NCI-H82 treated with DMSO at 0.1 percent for 48 hours (cell line): Measurements from ENCODE around the gene TMEM121.
A peak's percentile ranks its signal among the peaks of the same experiment; 100 is the strongest.

Source experiments
- DNase-seq: peaks from one replicate; lab custom pipeline; 2025; ENCODE audit not compliant: unreplicated experiment; lab: John Stamatoyannopoulos, UW

The TMEM121 gene

DNA sequence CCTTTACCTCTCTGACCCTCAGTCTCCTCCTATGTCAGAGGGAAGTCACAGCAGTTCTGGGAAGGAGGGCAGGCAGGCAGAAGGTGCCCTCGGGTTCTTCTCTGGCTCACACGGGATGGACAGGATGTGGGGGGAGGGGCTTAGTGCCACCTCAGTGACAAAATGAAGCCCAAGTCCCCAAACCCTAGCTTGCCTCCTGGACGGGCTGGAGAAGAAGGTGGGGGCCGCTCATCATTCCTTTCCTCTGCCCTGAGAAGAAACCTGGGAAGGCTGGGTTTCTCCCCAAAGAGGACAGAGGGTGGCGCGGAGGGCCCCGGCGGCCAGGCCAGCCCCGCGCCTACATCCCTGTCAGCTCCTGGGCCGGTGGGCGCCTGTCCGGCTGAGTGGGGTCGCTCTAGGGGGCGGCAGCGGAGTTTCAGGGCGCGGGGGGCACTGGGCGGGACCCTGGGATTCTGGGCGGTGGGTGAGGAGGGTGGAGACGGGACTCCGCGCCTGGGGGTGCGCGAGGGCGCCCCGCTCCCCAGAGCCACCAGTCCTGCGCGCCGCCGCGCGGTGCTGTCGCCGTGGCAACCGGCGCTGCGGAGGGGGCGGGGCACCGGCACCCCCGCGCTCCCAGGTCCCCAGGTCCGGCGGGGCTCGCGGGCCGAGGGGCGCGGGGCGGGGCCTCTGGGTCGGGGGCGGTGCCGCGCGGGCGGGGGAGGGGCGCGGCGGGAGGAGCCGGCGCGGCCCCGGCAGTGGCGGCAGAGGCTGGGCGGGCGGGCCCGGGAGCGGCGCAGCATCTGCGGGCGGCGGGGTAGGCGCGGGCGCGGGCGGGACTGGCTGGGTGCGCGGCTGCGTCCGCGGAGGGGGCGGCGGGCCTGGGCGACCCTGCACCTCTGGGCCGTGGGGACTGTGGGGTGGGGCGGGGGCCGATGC, at the start of gene TMEM121:
Gene TMEM121 (plus strand): TSS at position 723 of the 915 bp plus-strand sequence. CDS start 2,252 bp downstream, outside the sequence.
- DNase-seq, result no peak

DNA sequence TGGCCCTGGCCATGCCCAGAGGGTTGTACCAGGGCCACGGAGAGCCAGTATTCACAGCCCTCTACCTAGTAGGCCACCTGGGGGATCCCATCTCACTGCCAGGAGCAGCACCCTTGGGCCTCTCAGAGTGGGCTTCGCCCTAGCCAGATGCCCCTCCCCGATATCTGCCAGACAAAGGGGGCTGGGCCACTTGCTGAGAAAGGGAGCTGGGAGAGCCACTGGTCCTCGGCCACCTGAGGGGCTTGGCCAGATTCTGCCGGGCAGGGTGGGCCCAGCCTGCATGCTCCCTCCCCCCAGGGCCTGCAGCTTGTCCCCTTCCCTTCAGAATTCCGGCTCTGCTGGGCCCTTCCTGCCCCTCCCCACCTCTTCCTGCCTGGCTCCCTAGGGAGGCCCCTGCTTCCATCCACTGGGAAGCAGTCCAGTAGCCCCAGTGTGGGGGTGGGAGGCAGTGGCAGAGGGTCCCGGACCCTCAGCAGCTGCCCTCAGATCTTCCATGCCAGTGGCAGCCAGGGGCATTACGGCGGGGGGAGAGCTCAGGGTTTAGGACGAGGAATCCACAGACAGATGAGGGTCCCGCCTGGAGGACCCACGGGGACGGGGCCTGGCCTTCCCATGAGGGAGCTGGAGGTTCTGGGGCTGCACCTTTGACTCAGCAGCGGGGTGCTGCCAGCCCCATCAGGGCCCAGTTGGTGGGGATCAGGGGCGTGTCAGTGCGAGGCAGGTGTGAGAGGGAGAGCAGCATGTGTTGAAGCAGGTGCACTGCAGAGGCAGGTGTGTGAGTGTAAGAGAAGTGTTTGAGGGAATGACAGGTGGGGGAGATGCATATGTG, 49.3 kb upstream of the TMEM121 start:
- no peak for DNase-seq

DNA sequence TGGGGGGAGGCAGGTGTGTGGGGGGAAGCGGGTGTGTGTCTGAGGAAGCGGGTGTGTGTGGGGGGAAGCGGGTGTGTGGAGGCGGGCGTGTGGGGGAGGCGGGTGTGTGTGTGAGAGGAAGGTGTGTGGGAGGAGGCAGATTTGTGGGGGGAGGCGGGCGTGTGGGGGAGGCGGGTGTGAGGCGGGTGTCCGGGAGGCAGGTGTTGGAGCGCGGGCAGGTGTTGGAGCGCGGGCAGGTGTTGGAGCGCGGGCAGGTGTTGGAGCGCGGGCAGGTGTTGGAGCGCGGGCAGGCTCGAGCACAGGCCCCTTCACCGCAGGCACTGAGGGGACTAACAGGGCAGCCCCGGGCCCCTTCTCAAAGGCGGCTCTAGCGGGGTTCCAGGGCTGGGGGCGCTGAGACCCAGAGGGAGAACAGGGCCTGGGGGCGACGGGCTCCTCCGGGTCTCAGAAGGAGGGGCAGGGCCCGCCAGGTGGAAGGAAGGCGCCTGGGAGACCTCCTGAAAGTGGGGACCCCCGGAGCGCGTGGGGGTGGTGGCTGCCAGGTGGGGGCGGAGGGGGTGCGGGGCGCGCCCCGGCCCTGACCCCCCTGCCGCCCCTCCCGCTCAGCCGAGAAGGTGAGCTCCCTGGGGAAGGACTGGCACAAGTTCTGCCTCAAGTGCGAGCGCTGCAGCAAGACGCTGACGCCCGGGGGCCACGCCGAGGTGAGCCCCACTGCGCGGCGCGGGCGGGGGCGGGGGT, 48.6 kb upstream of the TMEM121 start:
- DNase-seq, result no peak

DNA sequence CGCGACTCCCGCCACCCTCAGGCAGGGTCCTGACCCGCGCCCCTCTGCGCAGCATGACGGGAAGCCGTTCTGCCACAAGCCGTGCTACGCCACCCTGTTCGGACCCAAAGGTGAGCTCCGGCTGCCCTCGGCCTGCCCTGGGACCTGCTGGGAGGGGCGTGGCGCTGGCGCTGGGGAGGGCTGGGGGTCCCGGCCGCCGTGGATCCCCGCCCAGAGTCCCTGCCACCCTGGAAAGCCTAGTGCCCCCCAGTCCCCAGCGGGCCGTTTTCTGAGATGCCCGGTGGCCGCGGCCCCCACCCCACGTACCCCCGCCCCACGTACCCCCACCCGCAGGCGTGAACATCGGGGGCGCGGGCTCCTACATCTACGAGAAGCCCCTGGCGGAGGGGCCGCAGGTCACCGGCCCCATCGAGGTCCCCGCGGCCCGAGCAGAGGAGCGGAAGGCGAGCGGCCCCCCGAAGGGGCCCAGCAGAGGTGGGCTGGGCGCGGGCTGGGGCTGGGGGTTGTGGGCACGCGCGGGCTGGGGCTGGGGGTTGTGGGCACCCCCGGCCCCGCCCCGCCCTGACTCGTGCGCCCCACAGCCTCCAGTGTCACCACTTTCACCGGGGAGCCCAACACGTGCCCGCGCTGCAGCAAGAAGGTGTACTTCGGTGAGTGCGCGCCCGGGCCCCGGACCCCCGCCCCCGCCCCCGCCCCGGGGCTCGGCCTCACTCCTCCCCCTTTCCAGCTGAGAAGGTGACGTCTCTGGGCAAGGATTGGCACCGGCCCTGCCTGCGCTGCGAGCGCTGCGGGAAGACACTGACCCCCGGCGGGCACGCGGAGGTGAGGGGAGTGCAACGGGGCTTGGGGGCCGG, 47.8 kb upstream of the TMEM121 start:
- DNase-seq, result no peak

DNA sequence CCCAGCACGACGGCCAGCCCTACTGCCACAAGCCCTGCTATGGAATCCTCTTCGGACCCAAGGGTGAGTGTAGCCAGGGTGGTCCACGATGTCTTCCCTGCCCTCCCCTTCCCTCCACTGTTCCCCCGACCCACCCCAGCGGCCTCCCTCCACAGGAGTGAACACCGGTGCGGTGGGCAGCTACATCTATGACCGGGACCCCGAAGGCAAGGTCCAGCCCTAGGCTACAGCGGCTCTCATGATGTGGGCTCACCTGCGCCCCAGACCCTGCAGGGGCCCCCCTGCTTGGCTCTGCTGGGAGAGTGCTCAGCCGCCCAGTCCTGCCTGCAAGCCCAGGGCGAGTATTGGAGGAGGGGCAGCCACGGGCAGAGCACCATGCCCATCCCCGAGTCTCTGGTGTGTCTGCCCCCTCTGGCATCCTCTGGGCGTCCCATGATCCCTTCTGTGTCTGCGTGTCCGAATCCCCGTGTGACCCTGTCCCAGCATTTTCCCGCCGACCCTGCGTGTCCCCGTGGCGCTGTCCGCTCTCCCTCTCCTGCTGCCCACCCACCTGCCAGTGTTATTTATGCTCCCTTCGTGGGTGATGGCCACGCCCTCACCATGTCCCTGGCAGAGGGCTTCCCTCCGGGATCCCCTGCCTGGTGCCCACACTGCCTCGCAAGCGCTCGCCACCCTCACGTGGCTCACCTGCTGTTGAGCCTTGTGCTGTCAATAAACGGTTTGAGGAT, 46.8 kb upstream of the TMEM121 start:
- no peak for DNase-seq

DNA sequence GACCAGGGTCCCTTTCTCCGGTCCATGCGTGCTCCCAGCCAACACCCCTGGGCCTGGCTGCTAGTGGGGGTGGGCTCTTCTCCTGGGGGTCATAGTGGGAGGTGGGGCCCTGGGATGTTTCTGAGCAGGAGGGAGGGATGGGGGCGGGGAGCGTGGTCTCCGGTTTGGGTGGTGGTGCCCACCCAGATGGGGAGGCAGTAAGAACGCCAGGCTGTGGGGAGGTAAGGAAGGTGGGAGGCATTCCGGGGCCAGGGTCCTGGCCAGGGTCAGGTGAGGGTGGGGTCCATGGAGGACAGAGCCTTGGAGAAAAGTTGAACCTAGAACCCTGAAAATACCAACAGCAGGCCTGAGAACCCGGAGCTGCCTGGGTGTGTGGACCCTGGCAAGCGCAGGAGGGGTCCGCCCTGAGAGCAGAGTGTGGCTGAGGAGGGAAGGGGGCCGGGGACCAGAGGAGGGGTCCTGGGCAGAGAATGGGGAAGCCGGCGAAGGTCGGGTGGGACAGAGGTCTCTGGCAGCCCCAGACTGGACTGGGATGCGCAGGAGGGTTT, 46.1 kb upstream of the TMEM121 start:
- no peak for DNase-seq

DNA sequence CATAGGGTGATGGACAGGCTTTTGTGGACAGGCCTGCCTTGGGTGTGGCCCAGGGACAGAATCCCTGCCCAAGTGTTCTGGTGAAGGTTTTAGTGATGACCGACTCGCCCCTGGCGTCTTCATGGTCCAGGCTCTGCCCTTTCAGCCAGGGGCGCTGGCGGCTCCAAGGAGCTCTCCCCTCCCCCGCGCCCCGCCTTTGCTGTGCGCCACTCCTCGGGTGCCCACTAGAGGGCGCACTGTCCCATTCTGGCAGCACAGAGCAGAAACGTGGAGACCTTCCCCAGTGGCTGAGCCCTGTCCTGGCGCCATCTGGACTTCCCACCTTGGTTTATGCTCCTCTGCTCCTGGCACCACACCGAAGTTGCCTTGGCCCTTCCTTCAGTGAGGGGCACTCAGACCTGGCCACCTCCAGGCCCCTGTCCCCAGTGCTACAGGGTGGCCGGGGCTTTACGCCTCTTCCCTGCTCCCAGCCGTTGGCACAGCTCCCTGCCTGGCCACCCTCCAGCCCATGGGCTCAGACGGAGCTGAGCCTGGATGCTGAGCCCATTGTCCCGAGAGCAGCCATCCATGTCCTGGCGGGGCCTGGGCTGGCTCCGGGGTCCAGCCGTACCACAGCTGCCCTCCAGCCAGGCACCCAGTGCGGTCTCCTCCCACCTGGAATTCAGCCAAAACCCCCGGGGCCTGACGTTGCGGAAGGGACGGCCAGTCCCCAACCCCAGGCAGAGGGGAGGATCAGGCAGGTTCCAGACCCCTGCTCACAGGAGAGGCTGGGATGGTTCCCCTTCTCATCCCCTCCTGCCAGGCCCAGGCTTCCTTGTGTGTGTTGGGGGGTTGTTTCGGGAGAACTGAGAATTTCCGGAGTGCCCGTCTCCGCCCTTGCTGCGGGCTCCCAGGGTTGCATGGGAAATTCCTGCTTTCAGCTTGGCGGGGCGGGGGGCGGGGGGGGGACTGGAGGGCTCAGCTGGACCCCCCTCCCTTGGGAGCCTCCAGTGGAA, 45.3 kb upstream of the TMEM121 start:
- DNase-seq, result peak; percentile 48

DNA sequence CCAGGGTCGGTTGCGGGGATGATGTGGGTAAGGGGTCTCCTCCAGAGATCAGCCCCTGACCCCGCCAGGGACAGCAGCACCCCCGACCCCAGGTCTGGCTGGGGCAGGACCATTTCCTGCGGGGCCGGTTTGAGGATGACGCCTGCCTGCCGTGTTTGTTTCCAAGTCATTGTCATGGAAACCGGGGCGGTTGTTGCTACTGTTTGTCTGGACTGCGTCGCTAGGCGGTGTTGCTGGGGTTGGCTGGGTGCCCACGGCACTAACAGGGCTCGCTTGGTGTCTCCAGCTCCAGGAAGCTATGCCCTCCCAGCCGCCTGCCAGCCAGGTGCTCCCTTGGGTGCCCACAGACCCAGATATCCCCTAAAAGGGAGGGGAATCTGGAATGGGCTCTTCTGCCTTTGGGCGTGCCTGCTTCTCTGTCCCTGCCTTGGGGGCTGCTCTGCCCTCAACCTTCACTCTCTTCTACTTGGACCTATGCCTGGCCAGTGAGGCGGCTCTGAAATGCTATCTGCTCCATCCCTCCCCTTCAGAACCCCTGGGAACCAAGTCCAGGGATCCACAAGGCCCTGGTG, 44.4 kb upstream of the TMEM121 start:
- no peak for DNase-seq

DNA sequence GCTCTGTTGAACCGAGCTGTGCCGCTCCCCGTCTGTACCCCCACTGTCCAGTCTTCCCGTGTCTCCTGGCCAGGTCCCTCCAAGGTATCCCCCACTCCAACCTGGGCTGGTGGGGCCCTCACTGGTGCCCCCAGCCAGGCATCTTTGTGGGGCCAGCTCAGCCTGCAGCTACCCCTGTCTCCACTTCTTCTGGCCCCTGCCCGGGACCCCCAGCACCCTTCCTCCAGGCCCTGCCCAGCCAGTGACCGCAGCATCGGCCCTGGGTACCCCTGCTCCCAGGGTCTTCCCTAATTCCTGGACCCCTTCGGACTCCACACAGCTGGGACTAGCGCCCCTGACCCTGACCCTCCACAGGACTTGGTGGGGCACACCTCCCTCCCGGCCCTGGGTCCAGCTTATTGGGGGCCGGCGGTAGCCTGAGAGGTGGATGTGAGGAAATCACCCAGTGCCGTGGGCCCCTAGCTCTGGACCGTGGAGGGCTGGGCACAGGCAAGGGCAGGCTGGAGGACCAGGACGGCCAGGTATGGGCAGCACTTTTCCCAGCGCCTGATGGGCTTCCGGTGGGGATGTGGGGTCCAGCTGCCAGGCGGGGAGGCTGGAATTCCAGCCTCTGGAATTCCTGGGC, 43.8 kb upstream of the TMEM121 start:
- DNase-seq, result no peak

DNA sequence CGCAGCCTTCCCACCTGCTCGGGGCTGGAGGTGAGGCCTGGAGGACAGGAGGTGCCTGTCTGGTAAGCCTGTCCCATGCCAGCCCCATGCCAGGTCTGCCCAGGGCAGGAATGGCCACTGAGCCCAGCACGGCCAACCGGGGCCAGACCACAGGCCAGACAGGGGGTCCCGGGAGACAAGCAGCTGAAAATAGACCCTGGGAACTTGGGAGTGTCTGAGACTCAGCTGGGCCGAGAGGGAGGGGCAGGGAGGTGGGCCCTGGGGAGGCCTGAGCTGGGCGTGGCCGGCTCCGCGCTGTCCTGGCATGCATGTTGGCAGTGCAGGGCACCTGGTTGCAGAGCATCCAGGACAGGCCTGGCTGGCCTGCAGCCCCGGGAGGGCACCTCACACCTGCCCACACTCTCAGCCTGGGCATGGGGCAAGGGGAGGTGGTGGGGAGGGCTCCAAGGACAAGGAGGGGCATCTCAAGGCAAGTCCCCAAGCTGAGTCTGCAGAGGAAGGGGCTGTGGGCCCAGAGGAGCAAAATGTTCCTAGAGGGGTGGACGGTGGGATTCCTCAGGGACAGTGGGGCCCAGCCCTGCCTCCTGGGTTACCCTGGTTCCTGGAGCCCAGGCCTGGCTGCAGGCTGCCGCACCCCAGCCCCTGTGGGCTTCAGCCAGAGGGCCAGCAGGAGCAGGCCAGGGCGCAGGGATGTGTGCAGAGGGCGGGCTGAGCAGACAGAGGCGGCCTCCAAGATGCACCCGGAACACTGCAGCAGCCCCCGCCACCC, 42.9 kb upstream of the TMEM121 start:
- DNase-seq, result no peak

DNA sequence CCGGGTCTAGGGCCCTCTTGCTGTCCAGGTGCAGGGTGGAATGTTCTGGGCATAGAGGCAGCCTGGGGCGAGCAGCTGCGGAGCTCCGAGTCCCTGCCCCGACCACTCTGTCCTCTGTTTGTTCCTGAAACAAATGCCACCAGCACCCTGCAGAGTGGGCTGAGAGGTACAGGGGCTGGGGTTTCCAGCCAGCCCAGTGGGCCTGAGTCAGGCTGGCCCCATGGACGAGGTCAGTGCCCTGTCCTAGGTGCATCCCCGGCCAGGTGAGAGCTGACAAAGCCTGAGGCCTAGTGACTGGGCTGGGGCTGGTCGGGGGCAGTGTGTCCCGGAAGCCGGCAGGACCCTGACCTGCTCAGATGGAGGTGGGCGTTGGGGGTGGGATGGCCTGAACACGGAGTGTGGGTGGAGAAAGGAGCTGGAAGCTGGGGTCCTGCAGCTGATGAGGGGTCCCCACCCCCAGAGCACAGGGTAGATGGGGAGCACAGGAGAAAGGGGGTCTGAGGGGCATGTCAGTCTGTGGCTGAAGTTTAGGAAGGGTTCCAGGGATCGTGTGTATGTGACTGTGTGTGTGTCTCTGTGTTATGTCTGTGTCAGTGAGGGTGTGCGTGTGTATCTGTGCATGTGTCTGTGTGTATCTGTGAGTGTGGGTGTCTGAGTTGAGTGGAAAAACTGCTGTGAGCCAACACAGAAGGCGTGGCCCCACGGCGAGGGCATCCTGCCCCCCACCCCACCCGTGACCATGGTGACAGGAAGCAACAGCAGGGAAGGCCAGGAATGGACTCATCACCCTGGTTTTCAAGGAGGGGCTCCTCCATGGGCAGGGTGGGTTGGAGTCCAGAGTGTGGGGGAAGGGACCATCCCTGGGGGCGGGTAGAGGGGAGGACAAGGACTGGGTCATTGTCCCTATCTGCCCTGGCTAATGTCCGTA, 42.0 kb upstream of the TMEM121 start:
- DNase-seq, result no peak

DNA sequence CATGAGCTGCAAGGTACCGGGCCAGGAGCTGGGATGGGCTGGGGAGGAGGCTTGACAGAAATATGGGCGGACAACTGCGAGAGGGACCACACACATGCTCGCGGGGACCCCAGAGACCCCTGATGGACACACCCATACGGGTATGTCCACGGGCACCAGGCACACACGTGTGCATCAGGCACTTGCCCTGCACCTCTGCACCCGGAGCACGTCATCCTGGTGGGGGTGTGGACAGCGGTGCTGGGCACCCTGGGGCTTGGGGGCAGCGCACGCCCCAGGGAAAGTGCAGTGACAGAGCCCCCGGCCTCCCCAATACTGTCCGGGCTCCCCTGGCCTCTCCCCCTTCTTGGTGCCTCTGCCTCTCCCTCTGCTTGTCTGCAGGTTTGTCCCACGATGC, 41.4 kb upstream of the TMEM121 start:
- no peak for DNase-seq

DNA sequence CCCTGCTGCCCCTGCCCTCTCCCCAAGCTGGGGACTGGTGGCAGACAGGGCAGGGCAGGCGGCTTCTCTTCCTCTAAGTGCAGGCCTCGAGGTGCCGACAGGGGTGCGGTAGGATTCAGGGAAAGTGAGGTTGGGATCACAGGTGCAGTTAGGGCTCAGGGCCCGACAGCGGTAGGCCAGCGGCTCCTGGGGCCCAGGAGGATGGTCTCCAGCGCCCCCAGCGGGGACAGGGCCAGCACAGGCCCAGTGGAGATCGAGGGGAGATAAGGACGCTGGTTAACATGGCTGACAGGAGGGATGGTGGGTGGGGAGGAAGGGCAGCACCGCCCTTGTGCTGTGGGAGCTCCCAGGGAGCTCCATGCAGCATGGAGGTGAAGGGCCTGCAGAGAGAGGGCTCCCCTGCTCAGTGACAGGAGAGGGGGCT, 40.6 kb upstream of the TMEM121 start:
- peak; percentile 36 for DNase-seq

DNA sequence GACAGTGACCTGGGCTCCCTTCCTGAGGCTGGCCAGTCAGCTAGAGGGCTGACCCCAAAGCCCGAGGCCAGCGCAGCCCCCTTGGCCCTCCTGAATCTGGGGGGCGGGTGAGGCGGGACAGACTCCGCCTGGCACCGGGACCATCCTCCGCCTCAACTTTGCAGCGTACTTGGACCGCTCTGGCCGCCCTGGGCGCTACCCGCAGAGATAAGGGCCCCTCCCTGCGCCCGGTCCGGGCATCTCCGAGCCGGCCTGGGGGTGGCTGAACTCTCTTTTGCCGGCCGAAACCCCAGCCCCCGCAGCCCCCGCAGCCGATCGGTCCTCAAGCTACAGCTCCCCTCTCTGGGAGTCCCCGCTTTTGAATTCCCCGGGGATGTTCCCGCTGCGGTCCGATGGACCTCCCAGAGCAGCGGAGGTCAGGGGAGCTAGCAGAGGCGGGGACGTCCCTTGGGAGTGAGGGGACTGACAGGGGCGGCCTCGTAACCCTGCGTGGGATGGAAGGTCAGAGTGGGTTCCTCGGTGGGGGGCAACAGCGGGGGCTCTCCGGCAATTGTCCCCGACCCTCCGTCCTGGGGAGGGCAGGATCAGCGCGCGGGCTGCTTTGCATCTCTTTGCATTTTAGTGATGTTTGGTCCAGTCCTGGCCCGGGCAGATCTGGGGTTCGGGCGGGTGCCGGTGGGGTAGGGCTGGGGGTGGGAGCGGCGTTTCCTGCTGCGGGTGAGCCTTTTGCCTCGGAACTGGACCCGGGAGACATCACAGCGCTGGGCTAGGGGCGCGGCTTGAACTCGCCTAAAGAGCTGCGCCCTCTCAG, 40.0 kb upstream of the TMEM121 start, which contains the start of gene CRIP1:
Gene CRIP1 (plus strand): TSS at position 724 of the 811 bp plus-strand sequence. CDS start 374 bp downstream, outside the sequence.
- DNase-seq, result no peak
